Measurements from ENCODE around the gene KLK14. TPM values are rescaled to one million over a fixed set of nuclear protein-coding genes. Genes with fewer than 3 reads are reported as not detected.

Gene KLK14
- total RNA-seq, 1 experiment from 2014 or later: 0.26 TPM

DNA sequence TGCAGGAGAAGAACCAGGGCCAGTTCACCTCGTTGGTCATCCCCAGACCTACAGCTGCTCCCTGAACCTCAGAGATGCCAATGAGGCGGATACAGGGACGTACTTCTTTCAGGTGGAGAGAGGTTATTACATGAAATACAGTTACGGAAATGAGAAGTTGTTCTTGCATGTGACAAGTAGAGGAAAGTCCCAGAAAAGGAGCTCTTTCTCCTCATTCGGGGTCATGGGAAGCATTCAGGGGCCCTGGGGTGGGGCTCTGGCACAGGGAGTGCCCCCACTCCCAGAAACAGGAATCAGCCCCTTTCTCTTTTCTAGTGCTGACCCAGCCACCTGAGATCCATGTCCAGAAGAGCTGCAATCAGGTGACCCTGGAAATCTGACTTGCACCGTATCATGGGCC lies 37.5 kb upstream of the KLK14 start:
- Histone ChIP-seq H3K23me2 (ENCODE audit: insufficient read length, low read depth, low read length, poor library complexity, severe bottlenecking) (no peaks in the 10 kb centered on the region), H2AFZ (ENCODE audit: low read length) (no peak overlapping the region), H4K8ac (replicated peaks; ENCODE audit: insufficient read length, low read depth, low read length) (no peak overlapping the region), H4K91ac (ENCODE audit: insufficient read length, low read depth, low read length) (no peak overlapping the region), H3K27me3 (ENCODE audit: insufficient read depth, low read length) (no peaks in the 10 kb centered on the region), H3K56ac (ENCODE audit: insufficient read length, low read depth, low read length) (no peak overlapping the region), H2BK12ac (ENCODE audit: insufficient read length, low read depth, low read length) (no peak overlapping the region), H3T11ph (ENCODE audit: low read length) (no peak overlapping the region), H4K5ac (ENCODE audit: insufficient read length, low read depth, low read length) (no peak overlapping the region), H3K27ac (ENCODE audit: insufficient read length, low read depth, low read length) (no peak overlapping the region), H3K9ac (ENCODE audit: extremely low read depth, insufficient read length, low read length) (no peak overlapping the region), H3K79me1 (ENCODE audit: insufficient read depth, low read depth, low read length, poor library complexity, severe bottlenecking) (no peaks in the 10 kb centered on the region), H3K14ac (ENCODE audit: insufficient read depth, low read length) (no peak overlapping the region), H2AK5ac (ENCODE audit: insufficient read length, low read length) (no peak overlapping the region), H3K4me1 (ENCODE audit: insufficient read depth, low read length) (no peaks in the 10 kb centered on the region), H3K23ac (ENCODE audit: insufficient read length, low read depth, low read length) (no peak overlapping the region), H2BK20ac (ENCODE audit: low read depth, low read length, poor library complexity, severe bottlenecking) (no peak overlapping the region), H2BK5ac (ENCODE audit: insufficient read length, low read length) (no peak overlapping the region), H3K18ac (ENCODE audit: insufficient read length, low read depth, low read length) (no peak overlapping the region), H3K9me3 (ENCODE audit: control insufficient read depth, low read depth, low read length) (no peaks in the 10 kb centered on the region), H3K4ac (ENCODE audit: low read depth, low read length) (no peak overlapping the region), H2BK15ac (ENCODE audit: low read depth, low read length) (no peak overlapping the region), H2BK120ac (ENCODE audit: low read depth, low read length, poor library complexity, severe bottlenecking) (no peak overlapping the region), H3K79me2 (ENCODE audit: insufficient read depth, low read length) (no peaks in the 10 kb centered on the region), H3K4me2 (ENCODE audit: insufficient read depth, insufficient read length, low read length) (no peak overlapping the region), H4K20me1 (ENCODE audit: control insufficient read depth, insufficient read depth, insufficient read length) (no peaks in the 10 kb centered on the region)
- no peak overlapping the region for H3K4me3 Mint-ChIP-seq
- H3K4me1 Mint-ChIP-seq: peaks cover 5 to 8% of the 10 kb centered on the region in 2 experiments; a peak in 3 of 4 replicates
- TF ChIP-seq, protein P1, sequence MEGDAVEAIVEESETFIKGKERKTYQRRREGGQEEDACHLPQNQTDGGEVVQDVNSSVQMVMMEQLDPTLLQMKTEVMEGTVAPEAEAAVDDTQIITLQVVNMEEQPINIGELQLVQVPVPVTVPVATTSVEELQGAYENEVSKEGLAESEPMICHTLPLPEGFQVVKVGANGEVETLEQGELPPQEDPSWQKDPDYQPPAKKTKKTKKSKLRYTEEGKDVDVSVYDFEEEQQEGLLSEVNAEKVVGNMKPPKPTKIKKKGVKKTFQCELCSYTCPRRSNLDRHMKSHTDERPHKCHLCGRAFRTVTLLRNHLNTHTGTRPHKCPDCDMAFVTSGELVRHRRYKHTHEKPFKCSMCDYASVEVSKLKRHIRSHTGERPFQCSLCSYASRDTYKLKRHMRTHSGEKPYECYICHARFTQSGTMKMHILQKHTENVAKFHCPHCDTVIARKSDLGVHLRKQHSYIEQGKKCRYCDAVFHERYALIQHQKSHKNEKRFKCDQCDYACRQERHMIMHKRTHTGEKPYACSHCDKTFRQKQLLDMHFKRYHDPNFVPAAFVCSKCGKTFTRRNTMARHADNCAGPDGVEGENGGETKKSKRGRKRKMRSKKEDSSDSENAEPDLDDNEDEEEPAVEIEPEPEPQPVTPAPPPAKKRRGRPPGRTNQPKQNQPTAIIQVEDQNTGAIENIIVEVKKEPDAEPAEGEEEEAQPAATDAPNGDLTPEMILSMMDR (conservative IDR thresholded peaks at IDR 0.05): no peak
- no CpG with 5 or more reads among the region's 6 CpGs for WGBS (ENCODE audit: extremely low coverage, insufficient read length, low lambda C conversion rate)
- DNase-seq: no peak
- H3K27ac Mint-ChIP-seq: no peak overlapping the region
- no peaks in the 10 kb centered on the region for H3K36me3 Mint-ChIP-seq (ENCODE audit: insufficient read depth in 1 of 3, low read depth in 3 of 3)
- H3K9me3 Mint-ChIP-seq: no peaks in the 10 kb centered on the region
- peaks cover 29% of the 10 kb centered on the region for H3K27me3 Mint-ChIP-seq (ENCODE audit: low read depth)

All from H9 (cell line).